ENCODE results near the gene MIA2.

DNA sequence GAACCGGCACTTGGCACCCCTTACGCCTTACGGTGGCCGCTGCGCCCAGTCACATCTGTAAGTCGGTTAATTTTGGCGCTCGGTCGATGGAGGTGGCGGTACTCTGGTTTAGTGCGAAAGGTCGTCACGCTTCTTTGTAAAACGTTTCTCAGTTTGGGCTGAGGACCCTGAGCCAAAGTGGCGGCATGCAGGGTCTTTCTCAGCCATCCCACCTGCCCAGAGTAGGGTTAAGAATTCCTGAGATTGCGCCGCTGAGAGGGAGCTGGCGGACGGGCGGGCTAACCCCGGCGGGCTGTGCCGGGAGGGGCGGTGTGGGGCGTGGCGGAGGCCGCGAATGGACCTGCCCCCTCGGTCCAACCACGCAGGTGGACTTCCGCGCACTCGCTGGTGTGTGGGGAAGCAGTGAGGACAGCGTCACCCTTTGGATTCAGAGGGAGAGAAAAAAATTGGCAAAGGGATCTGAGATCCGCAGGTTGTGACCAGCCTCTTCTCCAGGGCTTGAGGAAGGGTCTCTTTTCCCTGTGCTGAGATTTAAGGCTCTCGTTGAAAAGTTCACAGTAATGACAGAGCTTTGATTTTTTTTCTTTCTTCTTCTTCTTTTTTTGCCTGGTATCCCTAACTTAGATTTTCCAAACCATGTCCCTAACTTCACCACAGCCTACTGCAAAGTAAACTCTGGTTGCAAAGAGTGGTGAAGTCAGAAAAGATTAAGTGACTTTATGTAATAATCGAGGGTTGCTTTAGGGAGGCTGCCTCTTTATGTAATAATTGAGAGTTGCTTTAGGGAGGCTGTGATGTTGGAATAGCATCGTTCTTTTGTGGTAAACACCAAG lies 199.1 kb downstream of the MIA2 start:
- TF ChIP-seq, protein P1, sequence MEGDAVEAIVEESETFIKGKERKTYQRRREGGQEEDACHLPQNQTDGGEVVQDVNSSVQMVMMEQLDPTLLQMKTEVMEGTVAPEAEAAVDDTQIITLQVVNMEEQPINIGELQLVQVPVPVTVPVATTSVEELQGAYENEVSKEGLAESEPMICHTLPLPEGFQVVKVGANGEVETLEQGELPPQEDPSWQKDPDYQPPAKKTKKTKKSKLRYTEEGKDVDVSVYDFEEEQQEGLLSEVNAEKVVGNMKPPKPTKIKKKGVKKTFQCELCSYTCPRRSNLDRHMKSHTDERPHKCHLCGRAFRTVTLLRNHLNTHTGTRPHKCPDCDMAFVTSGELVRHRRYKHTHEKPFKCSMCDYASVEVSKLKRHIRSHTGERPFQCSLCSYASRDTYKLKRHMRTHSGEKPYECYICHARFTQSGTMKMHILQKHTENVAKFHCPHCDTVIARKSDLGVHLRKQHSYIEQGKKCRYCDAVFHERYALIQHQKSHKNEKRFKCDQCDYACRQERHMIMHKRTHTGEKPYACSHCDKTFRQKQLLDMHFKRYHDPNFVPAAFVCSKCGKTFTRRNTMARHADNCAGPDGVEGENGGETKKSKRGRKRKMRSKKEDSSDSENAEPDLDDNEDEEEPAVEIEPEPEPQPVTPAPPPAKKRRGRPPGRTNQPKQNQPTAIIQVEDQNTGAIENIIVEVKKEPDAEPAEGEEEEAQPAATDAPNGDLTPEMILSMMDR (IDR thresholded peaks at IDR 0.05; ENCODE audit: insufficient read depth, low read length), result no peak
- TF ChIP-seq, protein P2, sequence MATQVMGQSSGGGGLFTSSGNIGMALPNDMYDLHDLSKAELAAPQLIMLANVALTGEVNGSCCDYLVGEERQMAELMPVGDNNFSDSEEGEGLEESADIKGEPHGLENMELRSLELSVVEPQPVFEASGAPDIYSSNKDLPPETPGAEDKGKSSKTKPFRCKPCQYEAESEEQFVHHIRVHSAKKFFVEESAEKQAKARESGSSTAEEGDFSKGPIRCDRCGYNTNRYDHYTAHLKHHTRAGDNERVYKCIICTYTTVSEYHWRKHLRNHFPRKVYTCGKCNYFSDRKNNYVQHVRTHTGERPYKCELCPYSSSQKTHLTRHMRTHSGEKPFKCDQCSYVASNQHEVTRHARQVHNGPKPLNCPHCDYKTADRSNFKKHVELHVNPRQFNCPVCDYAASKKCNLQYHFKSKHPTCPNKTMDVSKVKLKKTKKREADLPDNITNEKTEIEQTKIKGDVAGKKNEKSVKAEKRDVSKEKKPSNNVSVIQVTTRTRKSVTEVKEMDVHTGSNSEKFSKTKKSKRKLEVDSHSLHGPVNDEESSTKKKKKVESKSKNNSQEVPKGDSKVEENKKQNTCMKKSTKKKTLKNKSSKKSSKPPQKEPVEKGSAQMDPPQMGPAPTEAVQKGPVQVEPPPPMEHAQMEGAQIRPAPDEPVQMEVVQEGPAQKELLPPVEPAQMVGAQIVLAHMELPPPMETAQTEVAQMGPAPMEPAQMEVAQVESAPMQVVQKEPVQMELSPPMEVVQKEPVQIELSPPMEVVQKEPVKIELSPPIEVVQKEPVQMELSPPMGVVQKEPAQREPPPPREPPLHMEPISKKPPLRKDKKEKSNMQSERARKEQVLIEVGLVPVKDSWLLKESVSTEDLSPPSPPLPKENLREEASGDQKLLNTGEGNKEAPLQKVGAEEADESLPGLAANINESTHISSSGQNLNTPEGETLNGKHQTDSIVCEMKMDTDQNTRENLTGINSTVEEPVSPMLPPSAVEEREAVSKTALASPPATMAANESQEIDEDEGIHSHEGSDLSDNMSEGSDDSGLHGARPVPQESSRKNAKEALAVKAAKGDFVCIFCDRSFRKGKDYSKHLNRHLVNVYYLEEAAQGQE (IDR thresholded peaks at IDR 0.05; ENCODE audit: insufficient replicate concordance, low read depth), result no peak
- TF ChIP-seq GABPA (IDR thresholded peaks at IDR 0.05; ENCODE audit: low read depth) (no peak), POLR2AphosphoS5 (IDR thresholded peaks at IDR 0.05; ENCODE audit: low read depth) (no peak)
